Ishikawa (cell line): ENCODE measurements around the gene PDPR.
A peak's percentile ranks its signal among the peaks of the same experiment; 100 is the strongest.

Source experiments
- CEBPB ChIP-seq: IDR thresholded peaks from 2 replicates; pipeline ENCODE4 v1.6.1; 2012
- CREB1 ChIP-seq: IDR thresholded peaks from 2 replicates; pipeline ENCODE4 v1.6.1; 2012; ENCODE audit warnings: low read depth
- EGR1 ChIP-seq: IDR thresholded peaks from 2 replicates; pipeline ENCODE4 v1.6.1; 2012
- EP300 ChIP-seq: IDR thresholded peaks from 2 replicates; pipeline ENCODE4 v1.6.1; 2012; ENCODE audit warnings: borderline replicate concordance
- FOXM1 ChIP-seq: IDR thresholded peaks from 2 replicates; pipeline ENCODE4 v1.6.1; 2012; ENCODE audit warnings: low read depth, borderline replicate concordance
- MAX ChIP-seq: IDR thresholded peaks from 2 replicates; pipeline ENCODE4 v1.6.1; 2012
- NFIC ChIP-seq: IDR thresholded peaks from 2 replicates; pipeline ENCODE4 v1.6.1; 2012
- RAD21 ChIP-seq: IDR thresholded peaks from 2 replicates; pipeline ENCODE4 v1.6.1; 2012; ENCODE audit warnings: low read depth
- REST ChIP-seq: IDR thresholded peaks from 2 replicates; pipeline ENCODE4 v1.6.1; 2012; ENCODE audit warnings: low read depth, mild to moderate bottlenecking
- TAF1 ChIP-seq: IDR thresholded peaks from 2 replicates; pipeline ENCODE4 v1.6.1; 2012; ENCODE audit warnings: low read depth, mild to moderate bottlenecking
- TCF12 ChIP-seq: IDR thresholded peaks from 2 replicates; pipeline ENCODE4 v1.6.1; 2012; ENCODE audit warnings: low read depth
- TEAD4 ChIP-seq: IDR thresholded peaks from 2 replicates; pipeline ENCODE4 v1.6.1; 2012
- USF1 ChIP-seq: IDR thresholded peaks from 2 replicates; pipeline ENCODE4 v1.6.1; 2012
- YY1 ChIP-seq: IDR thresholded peaks from 2 replicates; pipeline ENCODE4 v1.6.1; 2012; ENCODE audit warnings: low read depth
- ZBTB7A ChIP-seq: IDR thresholded peaks from 2 replicates; pipeline ENCODE4 v1.6.1; 2012; ENCODE audit warnings: low read depth

The PDPR gene

DNA sequence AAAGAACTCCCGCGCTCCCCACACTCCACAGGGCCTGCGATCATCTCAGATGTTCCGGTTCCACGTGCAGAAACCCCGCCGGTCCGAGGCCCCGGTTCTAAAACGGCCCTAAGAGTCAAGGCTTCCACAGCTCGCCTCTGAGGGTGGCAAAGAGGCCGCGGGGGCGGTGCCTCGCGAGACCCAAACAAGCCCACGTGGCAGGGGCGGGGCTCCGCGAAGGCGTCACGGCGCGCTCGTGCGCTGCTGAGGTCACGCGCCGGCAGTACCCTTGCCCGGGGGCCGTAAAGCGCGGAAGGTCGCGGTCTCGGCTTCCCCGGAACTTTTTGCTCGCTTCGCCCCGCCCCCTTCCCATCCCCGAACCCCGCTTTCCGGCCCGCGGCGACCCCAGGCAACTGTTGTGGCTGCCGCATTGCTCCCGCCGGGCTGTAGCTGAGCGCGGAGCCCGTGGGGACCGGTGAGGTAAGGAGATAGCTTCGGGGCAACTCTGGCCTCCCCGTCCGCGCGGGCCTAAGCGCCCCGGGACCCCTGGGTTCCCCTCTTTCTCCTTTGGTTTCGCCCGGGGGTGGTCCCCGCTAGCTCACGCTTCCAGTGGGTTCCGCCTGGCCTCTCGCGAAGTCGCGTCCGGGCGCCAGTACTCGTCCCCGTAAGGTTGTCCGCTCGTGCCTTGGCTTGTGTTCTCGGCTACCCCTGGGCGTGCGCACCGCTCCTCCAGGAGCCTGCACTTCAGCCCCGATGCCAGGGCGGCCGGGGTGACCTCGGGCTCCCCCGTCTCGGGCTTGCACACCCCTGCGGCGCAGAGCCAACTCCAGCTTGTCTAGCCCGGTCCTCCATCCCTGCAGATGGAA is at the start of gene PDPR:
Gene PDPR (plus strand): TSS at position 351 of the 845 bp plus-strand sequence. CDS start 6,161 bp downstream, outside the sequence.
- peak; percentile 92 for TF ChIP-seq MAX
- TF ChIP-seq USF1: peak; percentile 86
- 0 out of 2 replicates have a peak, but pooled peaks have one; percentile 38 for TF ChIP-seq ZBTB7A
- peak; percentile 53; the same call in 1 of the 2 replicates for TF ChIP-seq TAF1
- TF ChIP-seq EGR1: peak; percentile 68
- peak; percentile 42; the same call in 1 of the 2 replicates for TF ChIP-seq CREB1

DNA sequence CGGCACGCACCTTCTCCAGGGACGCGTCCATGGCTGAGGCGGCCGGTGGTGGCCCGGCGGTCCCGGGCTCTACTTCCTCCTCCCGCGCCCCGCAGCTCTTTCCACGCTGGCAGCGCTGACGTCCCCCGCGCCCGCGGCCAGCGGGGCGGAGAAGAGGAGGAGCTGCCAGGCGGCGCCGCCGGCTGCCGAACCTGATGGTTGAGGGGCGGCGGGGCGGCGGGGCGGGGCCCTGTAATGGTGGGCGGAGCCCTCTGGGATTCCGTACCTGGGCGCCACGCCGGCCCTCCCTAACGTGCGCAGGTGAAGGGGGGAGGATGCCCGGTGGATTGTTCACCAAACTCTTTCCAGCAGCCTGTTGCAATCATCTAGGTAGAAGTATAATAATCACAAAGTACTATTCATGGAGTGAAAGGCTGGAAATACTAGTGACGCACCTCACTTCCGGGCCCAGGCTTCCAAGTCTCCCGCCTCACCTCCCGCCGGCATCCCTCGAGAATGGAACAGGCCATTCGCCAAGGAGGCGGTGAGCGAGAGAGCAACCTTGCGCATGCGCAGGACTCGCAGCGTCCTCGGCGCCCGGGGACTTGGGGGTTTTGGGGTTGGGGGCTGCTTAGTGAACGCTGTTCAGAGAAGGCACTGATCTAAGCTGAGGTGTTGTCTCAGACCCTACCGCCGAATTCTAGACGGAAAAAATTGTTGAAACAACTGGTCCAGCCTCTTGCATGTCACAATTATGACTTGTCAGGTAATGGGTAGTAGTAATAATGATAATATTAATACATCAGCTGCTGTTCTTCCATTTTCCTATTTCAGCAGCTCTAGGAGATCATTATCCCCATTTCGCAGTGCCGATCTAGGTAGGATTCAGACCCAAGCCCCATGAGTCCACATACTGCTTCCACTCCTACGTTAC is 48.1 kb upstream of the PDPR start:
- peak; percentile 30; the same call in 1 of the 2 replicates for TF ChIP-seq YY1
- peak; percentile 56; the same call in 1 of the 2 replicates for TF ChIP-seq TAF1
- 0 out of 2 replicates have a peak, but pooled peaks have one; percentile 6 for TF ChIP-seq MAX

- TF ChIP-seq CEBPB: peak; percentile 89
- TF ChIP-seq TEAD4: peak; percentile 69
Measured at GRCh38 chr16:70109583-70110279, 4.4 kb upstream of the PDPR start.

DNA sequence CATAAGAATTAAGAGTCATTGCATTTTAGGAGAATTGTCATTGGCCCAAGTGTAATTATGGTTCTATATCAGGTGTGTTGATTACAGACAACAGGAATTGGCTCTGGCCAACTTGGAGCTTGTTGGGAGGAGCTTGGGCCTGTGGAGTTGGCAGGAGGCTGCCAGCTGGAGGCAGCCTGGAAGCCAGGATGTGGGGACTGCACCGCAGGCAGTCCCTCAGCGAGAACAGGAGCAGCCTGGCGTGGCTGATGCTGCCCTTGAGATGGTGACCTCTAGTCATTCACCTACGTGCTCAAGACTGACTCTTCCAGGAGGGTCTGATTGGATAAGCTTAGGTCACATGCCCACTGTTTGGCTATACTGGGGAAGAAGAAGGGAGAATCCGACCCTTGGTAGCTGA is 13.6 kb downstream of the PDPR start:
- peak; percentile 32; the same call in 1 of the 2 replicates for TF ChIP-seq USF1

DNA sequence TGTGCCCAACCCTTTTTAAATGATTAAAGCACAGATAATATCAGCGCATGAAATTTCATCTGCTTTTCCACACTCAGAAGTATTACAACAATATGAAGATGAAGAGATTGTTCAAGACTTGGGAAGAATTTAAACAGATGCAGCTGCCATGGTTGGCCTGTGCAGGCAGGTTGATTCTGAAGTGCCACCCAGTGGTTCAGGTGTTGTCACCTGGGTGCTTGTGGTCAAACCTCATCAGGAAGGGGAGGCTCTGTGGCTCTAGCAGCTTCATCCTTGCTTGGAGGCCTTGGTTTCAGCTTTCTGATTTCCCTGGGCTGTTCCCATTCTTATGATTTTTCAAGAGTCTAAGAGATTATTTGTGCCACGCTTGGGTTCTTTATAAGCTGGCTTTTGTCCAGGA is 37.3 kb downstream of the PDPR start:
- TF ChIP-seq USF1 (no peak), EP300 (no peak), RAD21 (no peak)

- TF ChIP-seq TEAD4: no peak
Measured at GRCh38 chr16:70151941-70152509, 37.9 kb downstream of the PDPR start.

DNA sequence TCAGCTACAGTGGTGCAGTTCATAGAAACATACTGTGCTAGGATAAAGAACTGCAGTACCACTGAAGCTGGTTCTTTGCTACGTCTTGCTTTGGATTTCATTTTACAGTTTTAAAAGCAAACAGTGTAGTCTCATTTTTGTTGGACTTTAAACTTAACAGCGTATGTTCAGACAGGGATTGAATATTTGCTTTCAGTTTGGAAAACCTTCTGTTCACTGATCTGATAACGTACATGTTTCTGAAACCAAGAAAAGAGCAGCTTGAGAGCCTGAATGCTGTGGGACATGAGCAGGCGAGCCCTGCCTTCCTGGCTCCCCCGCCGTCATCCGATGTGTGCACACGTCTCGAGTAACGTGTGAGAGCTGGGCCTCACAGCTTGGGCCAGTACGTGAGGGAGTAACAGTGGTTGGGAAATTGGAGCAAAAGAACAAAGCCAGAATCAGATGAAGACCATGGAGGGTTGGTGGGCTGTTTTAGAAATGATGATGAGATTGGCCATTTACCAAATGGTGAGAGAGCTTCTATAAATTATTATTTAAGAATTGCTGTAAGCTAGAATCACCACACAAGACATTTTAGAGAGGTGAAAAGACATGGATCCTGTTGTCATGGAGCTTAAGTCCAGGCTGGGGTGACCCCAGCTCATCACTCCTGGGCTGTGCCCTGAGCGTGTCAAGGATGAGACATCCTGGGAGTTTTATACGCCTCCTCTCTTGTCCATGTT is 38.6 kb downstream of the PDPR start:
- TF ChIP-seq CREB1 (no peak), EP300 (no peak), ZBTB7A (no peak)

GRCh38 chr16:70156207-70156978 is 42.3 kb downstream of the PDPR start:
- TF ChIP-seq CEBPB (no peak), RAD21 (no peak)

DNA sequence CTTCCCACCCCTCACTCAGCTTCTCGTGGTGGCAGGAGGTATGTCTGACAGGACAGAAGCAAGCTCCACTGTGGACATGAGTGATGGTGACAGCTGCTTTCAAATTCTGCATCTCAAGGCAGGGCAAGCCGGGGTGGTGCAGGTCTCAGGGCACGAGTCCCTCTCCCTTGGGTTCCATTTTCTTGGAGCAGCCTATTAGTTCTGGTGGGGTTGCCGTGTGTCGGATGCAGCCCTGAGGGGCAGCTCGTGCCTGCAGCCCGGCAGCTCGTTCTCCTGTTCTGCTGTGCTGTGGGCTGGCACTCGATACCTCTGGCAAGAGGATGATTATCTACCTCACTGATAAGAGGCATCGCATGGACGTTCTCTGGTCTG is 43.0 kb downstream of the PDPR start:
- TF ChIP-seq MAX: no peak
- no peak for TF ChIP-seq ZBTB7A
- no peak for TF ChIP-seq TEAD4
- no peak for TF ChIP-seq FOXM1
- TF ChIP-seq TAF1: no peak
- TF ChIP-seq TCF12: no peak
- no peak for TF ChIP-seq REST
- no peak for TF ChIP-seq CREB1
- TF ChIP-seq USF1: no peak
- TF ChIP-seq EP300: no peak
- no peak for TF ChIP-seq RAD21
- no peak for TF ChIP-seq CEBPB
- no peak for TF ChIP-seq NFIC
- no peak for TF ChIP-seq YY1
- no peak for TF ChIP-seq EGR1
